GM10266 (cell line): ENCODE results near the gene COMMD1.

Experiments
- DNase-seq: peaks from one replicate; pipeline ENCODE4 v3.0.0; 2012; ENCODE audit errors: extremely low spot score
- CTCF ChIP-seq: IDR thresholded peaks from 2 replicates; pipeline ENCODE4 v1.5.1; 2012; ENCODE audit warnings: mild to moderate bottlenecking, low read depth; ENCODE audit not compliant: control insufficient read depth, insufficient read depth; ENCODE audit errors: missing control alignments

COMMD1 gene

GRCh38 chr2:61959381-61960293, 54.2 kb downstream of the COMMD1 start:
- no peak for TF ChIP-seq CTCF
- DNase-seq: no peak

- TF ChIP-seq CTCF: no peak
- DNase-seq: no peak
These were observed 55.9 kb downstream of the COMMD1 start for GRCh38 chr2:61961231-61961901.

GRCh38 chr2:61962095-61962984, 56.9 kb downstream of the COMMD1 start:
- TF ChIP-seq CTCF: no peak
- no peak for DNase-seq

- no peak for TF ChIP-seq CTCF
- DNase-seq: no peak
These were observed 60.7 kb downstream of the COMMD1 start for GRCh38 chr2:61966087-61966727.

GRCh38 chr2:61967262-61967661, 61.8 kb downstream of the COMMD1 start:
- no peak for DNase-seq
- TF ChIP-seq CTCF: no peak

- no peak for TF ChIP-seq CTCF
- DNase-seq: no peak
These were observed 63.9 kb downstream of the COMMD1 start for GRCh38 chr2:61969376-61969775.
